Measurements from ENCODE around the gene ZNF292.
"Not testable (repeated sequence)": the region's sequence is repeated elsewhere in the genome, so short reads cannot be mapped to it uniquely, and the experiment has no call there.

Gene ZNF292

DNA sequence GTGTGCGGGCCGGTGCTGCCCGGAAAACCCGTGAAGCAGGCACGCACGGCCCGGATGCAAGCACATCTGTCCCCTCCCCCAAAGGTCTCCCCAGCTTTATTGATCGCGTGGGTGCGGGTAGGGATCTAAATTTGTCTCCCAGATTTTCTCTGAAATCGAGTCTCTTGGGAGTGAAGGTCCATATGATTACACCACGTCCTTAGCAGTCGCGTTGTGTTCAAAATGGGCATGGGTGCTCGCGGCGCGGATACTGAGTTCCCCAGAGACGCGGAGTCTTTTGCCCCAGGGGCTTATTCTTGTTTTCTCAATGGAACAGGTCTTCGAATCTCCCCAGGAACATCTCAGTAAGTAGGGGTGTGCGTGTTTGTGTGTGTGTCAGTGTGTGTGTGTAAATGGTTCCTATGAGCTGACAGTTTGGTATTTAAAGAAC lies 2.8 kb upstream of the ZNF292 start:
- Mint-ChIP-seq H3K4me1 (peaks cover 40% of the 10 kb centered on the region), H3K4me3 (peak overlapping the region; percentile 92), H3K36me3 (ENCODE audit: low read depth) (peaks cover 11% of the 10 kb centered on the region), H3K9me3 (peaks cover 3% of the 10 kb centered on the region), H3K27me3 (ENCODE audit: low read depth, poor library complexity) (peaks cover 11% of the 10 kb centered on the region), H3K27ac (peak overlapping the region; percentile 45)
- TF ChIP-seq, protein P1, sequence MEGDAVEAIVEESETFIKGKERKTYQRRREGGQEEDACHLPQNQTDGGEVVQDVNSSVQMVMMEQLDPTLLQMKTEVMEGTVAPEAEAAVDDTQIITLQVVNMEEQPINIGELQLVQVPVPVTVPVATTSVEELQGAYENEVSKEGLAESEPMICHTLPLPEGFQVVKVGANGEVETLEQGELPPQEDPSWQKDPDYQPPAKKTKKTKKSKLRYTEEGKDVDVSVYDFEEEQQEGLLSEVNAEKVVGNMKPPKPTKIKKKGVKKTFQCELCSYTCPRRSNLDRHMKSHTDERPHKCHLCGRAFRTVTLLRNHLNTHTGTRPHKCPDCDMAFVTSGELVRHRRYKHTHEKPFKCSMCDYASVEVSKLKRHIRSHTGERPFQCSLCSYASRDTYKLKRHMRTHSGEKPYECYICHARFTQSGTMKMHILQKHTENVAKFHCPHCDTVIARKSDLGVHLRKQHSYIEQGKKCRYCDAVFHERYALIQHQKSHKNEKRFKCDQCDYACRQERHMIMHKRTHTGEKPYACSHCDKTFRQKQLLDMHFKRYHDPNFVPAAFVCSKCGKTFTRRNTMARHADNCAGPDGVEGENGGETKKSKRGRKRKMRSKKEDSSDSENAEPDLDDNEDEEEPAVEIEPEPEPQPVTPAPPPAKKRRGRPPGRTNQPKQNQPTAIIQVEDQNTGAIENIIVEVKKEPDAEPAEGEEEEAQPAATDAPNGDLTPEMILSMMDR (IDR thresholded peaks at IDR 0.05) = no peak
- DNase-seq = no peak

DNA sequence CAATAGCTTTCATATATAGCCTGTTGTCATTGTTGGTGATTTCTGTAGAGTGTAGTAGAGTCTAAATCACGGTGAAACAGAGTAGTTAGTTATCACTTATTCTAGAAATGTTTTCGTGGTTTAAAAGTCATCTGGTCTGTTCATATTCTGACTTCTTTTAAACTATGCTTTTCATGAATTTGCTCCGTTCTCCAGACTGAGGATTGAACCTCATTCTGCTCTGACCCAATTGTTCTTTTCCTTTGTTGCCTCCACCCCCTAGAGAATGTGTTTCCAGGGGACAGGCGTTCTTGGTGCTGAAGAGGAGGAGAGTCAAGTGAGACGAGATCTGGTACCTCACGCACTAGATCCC lies 748 bp upstream of the ZNF292 start:
- peak overlapping the region; percentile 99 for H3K27ac Mint-ChIP-seq
- peaks cover 29% of the 10 kb centered on the region for H3K36me3 Mint-ChIP-seq (ENCODE audit: low read depth)
- H3K27me3 Mint-ChIP-seq (ENCODE audit: low read depth, poor library complexity) = peaks cover 6% of the 10 kb centered on the region
- peak overlapping the region; percentile 92 for H3K4me3 Mint-ChIP-seq
- no peak for DNase-seq
- TF ChIP-seq, protein P1 (IDR thresholded peaks at IDR 0.05) = no peak
- H3K4me1 Mint-ChIP-seq = peaks cover 40% of the 10 kb centered on the region
- peaks cover 7% of the 10 kb centered on the region for H3K9me3 Mint-ChIP-seq

DNA sequence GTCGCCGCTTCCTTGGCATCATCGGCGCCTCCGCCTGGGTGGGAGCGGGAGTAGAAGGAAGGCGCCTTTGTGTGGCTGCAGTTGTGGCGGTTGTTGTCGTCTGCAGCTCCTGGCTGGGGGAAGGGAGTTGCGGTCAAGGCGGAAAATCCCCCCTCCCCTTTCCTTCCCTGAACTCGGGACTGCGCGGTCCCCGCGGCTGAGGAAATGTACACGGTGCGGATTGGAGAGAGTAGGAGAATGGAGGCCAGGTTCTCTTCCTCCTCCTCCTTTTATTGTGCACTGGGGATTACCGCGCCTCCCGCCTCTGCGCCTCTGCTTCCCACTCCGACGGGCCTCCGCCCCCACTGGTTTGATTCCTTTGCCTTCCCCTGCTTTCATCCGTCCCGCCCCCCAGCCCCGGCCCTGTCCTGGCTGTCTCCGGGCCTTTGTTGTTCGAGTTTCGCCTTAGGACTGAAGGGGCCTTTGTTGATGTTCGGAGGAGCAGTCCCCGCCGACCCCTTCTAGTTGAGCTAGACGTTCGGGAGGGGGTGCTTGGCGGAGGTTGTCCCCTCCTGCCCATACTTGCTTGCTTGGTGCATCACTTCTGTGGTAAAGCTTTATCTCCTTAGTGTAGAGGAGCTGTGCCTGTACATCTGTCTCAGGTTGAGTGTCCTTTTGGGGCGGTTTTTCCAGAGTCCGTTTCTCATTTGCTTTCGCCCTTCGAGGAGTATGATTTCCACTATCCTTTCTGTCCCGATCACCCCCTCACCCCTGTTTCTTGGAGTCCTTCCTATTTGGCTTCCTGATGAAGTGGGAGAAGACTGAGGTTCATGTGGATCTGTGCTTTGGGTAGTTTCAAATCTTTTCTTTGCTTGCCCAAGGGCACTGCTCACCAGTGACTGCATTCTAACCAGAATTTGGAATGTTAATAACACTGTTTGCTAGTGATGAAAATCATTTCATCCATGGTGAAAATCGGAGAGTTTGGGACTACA lies 764 bp downstream of the ZNF292 start:
- peak overlapping the region; percentile 99 for H3K27ac Mint-ChIP-seq
- peak; percentile 77 for DNase-seq
- H3K4me3 Mint-ChIP-seq = peak overlapping the region; percentile 92
- H3K36me3 Mint-ChIP-seq (ENCODE audit: low read depth) = peaks cover 34% of the 10 kb centered on the region
- H3K4me1 Mint-ChIP-seq = peaks cover 53% of the 10 kb centered on the region
- H3K27me3 Mint-ChIP-seq (ENCODE audit: low read depth, poor library complexity) = peaks cover 6% of the 10 kb centered on the region
- TF ChIP-seq, protein P1 (IDR thresholded peaks at IDR 0.05) = no peak
- peaks cover 4% of the 10 kb centered on the region for H3K9me3 Mint-ChIP-seq

DNA sequence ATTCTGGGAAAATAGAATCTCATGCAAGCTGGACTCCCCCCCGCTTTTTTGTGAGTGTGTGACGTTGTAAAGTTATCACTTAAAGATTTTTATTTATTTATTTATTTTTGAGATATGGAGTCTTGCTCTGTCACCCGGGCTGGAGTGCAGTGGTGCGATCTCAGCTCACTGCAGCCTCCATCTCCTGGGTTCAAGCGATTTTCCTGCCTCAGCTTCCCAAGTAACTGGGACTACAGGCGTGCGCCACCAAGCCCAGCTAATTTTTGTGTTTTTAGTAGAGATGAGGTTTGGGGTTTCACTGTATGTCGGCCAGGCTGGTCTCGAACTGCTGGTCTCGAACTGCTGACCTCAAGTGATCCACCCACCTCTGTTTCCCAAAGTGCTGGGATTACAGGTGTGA lies 2.2 kb downstream of the ZNF292 start:
- Mint-ChIP-seq H3K36me3 (ENCODE audit: low read depth) (peaks cover 44% of the 10 kb centered on the region), H3K4me1 (peaks cover 57% of the 10 kb centered on the region), H3K4me3 (peak overlapping the region; percentile 92)
- not testable (repeated sequence) for H3K27ac Mint-ChIP-seq; H3K27me3 Mint-ChIP-seq (ENCODE audit: low read depth, poor library complexity); DNase-seq; H3K9me3 Mint-ChIP-seq

DNA sequence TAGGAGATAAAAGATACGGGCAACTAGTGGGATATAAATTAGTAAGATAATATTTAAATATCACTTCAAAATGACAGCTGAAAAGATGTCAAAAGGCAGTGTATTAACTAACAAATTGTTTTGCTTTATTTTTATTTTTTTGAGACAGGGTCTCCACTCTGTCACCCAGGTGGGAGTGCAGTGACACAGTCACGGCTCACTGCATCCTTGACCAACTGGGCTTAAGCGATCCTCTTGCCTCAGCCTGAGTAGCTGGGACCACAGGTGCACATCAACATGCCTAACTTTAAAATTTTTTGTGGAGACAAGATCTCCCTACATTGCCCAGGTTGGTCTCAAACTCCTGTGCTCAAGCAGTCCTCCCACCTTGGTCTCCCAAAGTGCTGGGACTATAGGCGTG lies 5.9 kb downstream of the ZNF292 start:
- no peak for DNase-seq
- Mint-ChIP-seq H3K27me3 (ENCODE audit: low read depth, poor library complexity) (no peaks in the 10 kb centered on the region), H3K4me1 (peaks cover 51% of the 10 kb centered on the region), H3K4me3 (no peak overlapping the region), H3K36me3 (ENCODE audit: low read depth) (peaks cover 75% of the 10 kb centered on the region), H3K27ac (no peak overlapping the region), H3K9me3 (peaks cover 4% of the 10 kb centered on the region)
- TF ChIP-seq, protein P1 (IDR thresholded peaks at IDR 0.05) = no peak

DNA sequence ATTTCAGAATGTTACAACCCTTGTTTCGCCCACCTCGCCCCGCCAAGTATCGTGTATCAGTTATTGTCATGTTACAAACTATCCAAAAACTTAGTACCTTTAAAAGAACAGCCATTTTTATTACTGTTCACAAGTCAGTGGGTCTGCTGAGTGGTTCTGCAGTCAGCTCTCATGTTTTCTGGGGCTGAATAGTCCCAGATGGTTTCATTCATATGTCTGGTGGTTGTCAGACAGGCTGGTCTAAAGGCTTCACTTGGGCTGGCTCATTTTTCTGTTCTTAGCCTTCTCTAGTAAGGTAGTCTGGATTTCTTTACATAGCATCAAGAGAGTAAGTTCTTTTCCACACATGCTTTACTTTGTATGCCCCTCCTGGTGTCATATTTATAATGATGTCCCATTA lies 8.6 kb downstream of the ZNF292 start:
- Mint-ChIP-seq H3K36me3 (ENCODE audit: low read depth) (peaks cover 59% of the 10 kb centered on the region), H3K9me3 (peaks cover under 1% of the 10 kb centered on the region), H3K27me3 (ENCODE audit: low read depth, poor library complexity) (no peaks in the 10 kb centered on the region), H3K4me3 (no peak overlapping the region), H3K27ac (no peak overlapping the region), H3K4me1 (peaks cover 42% of the 10 kb centered on the region)
- DNase-seq = no peak
- TF ChIP-seq, protein P1 (IDR thresholded peaks at IDR 0.05) = no peak

Data from nephron progenitor cell (in vitro differentiated cells).